AG09319 (cell line): ENCODE results near the gene ERC1.

Experiments used
- DNase-seq: peaks from one replicate; pipeline ENCODE4 v3.0.0-alpha.2; 2010; ENCODE audit warnings: low read depth; ENCODE audit errors: extremely low read depth
- TF ChIP-seq, protein P1 (sequence below): IDR thresholded peaks from 2 replicates; pipeline ENCODE4 v1.5.1; 2011; ENCODE audit warnings: low read depth, mild to moderate bottlenecking, inconsistent platforms, low read length, moderate library complexity

Gene ERC1

DNA sequence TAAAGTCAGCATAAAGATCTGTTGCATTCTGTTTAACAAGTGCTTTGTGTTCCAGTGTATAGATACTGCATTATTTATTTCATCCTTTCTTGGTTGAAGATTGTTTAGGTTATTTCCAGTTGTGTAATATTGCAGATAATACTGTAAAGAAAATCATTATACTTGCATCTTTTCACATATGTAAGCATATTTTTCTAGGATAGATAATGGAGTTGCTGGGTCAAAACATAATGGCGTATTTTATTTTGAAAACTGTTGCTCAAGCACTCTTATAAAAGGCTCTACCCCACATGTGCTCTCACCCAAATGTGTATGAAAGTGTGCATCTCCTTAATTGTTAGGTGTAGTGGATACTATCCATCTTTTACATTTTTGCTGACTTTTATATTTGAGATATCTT, 329.0 kb downstream of the ERC1 start:
- TF ChIP-seq, protein P1, sequence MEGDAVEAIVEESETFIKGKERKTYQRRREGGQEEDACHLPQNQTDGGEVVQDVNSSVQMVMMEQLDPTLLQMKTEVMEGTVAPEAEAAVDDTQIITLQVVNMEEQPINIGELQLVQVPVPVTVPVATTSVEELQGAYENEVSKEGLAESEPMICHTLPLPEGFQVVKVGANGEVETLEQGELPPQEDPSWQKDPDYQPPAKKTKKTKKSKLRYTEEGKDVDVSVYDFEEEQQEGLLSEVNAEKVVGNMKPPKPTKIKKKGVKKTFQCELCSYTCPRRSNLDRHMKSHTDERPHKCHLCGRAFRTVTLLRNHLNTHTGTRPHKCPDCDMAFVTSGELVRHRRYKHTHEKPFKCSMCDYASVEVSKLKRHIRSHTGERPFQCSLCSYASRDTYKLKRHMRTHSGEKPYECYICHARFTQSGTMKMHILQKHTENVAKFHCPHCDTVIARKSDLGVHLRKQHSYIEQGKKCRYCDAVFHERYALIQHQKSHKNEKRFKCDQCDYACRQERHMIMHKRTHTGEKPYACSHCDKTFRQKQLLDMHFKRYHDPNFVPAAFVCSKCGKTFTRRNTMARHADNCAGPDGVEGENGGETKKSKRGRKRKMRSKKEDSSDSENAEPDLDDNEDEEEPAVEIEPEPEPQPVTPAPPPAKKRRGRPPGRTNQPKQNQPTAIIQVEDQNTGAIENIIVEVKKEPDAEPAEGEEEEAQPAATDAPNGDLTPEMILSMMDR = no peak
- no peak for DNase-seq

DNA sequence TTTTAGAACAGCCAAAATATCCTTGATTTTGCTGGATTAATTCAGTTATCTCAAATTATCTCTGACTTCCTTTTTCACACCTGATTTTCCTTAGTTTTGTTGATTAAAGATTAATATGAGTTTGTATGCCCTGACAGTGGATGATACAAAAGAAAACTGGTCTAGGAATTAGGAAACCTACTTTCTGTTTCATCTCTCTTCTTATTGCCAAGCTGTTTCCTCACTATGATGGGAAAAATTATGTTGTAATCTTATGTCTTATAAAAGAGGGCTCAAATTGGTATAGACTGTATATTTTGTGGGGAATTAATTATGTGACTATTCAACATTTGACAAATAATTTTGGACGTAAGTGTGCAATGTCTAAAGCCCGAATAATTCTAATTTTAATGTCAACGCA, 331.8 kb downstream of the ERC1 start:
- TF ChIP-seq, protein P1 = no peak
- no peak for DNase-seq

DNA sequence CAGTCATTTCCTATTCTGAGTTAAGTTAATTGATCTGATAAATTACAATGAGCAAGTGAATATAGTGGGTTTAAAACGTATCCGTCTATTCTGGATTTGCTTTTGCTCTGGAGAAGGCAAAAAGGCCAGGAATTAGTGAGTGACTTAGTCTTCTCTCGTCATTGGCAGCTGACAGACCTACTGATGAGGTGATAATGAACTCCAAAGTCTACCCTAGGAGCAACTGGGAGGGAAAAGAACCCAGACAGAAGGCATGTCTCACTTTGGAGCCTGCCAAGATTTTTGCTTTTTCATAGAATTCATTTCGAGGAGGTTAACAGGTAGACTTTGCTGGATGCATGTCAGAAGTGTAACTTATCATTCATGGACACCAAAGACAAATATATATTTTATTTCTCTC, 333.1 kb downstream of the ERC1 start:
- TF ChIP-seq, protein P1 = no peak
- no peak for DNase-seq

DNA sequence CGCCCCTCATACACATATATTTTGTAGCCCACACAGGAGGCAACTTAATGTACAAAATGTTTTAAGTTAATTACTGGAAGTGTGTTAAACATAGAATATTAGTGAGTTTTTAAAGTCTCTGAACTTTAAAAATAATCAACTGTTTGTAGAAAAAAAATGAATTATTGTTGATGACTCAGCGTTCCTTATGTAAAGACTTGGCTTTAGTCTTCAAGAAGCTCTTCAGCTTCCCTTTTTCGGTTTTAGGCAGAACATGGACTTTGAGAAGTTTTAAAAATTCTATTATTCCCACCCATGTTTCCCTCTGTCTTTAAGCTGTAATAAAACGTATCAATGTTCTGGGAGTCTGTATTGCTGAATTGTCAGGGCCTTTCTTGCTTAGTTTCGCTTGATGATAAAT, 333.9 kb downstream of the ERC1 start:
- DNase-seq = no peak
- TF ChIP-seq, protein P1 = no peak

DNA sequence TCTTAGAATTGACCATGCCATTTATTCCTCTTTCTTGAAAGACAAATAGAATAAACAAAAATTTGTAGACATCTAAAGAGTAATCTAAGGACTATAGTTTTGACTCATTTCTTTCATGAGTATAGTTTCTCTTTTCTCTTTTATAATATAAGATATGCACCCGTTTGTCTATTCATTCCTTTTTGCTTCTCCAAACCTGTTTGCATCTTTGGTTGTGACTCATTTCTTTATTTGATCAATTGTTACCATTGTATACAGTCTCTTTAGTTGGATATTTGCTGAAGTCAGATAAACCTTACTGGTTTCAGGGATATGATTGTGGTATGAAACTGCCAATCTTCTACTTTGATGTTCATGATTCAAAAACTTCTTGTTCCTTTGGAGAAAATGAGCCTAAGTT, 334.6 kb downstream of the ERC1 start:
- TF ChIP-seq, protein P1 = no peak
- DNase-seq = no peak

DNA sequence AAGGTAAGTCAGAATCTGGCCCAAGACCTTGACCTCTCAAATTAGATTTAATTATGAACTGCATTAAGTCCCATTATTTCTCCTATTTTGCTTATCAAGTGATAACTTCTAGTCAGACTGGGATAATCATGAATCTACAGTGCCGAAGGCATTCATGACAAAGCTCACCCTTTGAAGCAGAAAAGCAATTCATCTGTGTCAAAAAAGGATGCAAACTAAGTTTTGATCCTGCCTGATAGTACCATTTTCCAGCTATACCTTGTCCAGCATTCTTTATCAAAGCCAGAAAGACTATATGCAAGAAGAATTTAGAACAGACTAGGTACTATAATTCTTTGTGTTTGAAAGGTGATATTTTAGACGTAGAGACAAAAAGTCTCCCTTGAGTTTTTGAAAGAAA, 335.2 kb downstream of the ERC1 start:
- DNase-seq = no peak
- TF ChIP-seq, protein P1 = no peak

DNA sequence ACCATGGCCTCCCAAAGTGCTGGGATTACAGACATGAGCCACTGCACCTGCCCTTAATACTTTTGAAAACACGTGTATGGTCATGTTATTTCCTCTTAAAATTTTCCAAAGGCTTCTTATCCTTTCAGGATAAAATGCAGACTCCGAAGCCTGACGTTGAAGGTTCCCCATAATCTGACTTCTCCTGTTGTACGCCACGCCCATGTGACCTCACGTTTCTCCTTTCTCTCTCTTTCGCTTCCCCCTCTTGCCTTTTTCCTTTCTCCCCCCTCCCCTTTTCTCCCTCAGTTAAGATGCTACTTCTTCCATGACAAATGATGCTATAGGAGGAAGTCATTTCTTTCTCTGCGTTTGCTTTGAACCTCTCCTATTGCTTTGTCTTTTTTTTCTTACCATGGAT, 337.4 kb downstream of the ERC1 start:
- TF ChIP-seq, protein P1 = no peak
- no peak for DNase-seq
